HEK293T (cell line): Measurements from ENCODE around the gene UBE2O.

Experiments used
- BHLHE40 ChIP-seq: fragments of 450-650 bp; IDR thresholded peaks from 2 replicates; pipeline ENCODE4 v1.6.1; 2016; ENCODE audit warnings: mild to moderate bottlenecking, moderate library complexity, borderline replicate concordance
- CTBP1 ChIP-seq: fragments of 450-650 bp; IDR thresholded peaks from 2 replicates; pipeline ENCODE4 v1.6.1; 2016; ENCODE audit warnings: borderline replicate concordance
- FOXA1 ChIP-seq: fragments of 450-650 bp; IDR thresholded peaks from 2 replicates; pipeline ENCODE4 v1.6.1; 2016; ENCODE audit warnings: mild to moderate bottlenecking
- FOXK2 ChIP-seq: fragments of 450-650 bp; IDR thresholded peaks from 2 replicates; pipeline ENCODE4 v1.6.1; 2016; ENCODE audit warnings: mild to moderate bottlenecking
- HDGF ChIP-seq: fragments of 450-650 bp; IDR thresholded peaks from 2 replicates; pipeline ENCODE4 v1.6.1; 2017; ENCODE audit warnings: antibody characterized with exemption, borderline replicate concordance
- NFRKB ChIP-seq: fragments of 450-650 bp; IDR thresholded peaks from 2 replicates; pipeline ENCODE4 v1.6.1; 2016; ENCODE audit warnings: mild to moderate bottlenecking, moderate library complexity
- SP1 ChIP-seq: fragments of 450-650 bp; IDR thresholded peaks from 2 replicates; pipeline ENCODE4 v1.6.1; 2017

DNA sequence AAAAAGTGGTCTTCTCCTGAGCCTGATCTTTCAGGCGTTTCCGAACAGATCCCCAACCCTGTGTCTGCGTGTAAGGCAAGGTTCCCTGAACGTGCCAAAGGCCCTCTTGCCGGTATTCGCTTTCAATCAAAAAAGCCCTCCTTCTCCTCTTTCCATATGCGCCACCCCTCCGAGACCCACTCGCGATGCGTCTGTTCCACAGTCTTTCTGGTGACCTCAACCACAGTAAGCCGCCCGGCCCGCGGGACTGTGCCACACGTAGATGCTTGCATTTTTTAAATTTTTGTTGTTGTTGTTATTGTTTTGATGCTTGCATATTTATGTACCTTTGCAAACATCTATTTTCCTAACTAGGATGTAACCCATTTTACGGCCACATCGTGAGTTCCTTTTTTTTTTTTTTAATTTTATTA lies 98.6 kb downstream of the UBE2O start:
- TF ChIP-seq BHLHE40 (no peak), SP1 (no peak), FOXA1 (no peak), FOXK2 (no peak), HDGF (no peak), CTBP1 (no peak), NFRKB (no peak)
